ENCODE measurements around the gene UBR4. TPM values are rescaled to one million over a fixed set of nuclear protein-coding genes. Genes with fewer than 3 reads are reported as not detected.

UBR4 gene
- total RNA-seq, 1 experiment from 2014 or later = 201 TPM

DNA sequence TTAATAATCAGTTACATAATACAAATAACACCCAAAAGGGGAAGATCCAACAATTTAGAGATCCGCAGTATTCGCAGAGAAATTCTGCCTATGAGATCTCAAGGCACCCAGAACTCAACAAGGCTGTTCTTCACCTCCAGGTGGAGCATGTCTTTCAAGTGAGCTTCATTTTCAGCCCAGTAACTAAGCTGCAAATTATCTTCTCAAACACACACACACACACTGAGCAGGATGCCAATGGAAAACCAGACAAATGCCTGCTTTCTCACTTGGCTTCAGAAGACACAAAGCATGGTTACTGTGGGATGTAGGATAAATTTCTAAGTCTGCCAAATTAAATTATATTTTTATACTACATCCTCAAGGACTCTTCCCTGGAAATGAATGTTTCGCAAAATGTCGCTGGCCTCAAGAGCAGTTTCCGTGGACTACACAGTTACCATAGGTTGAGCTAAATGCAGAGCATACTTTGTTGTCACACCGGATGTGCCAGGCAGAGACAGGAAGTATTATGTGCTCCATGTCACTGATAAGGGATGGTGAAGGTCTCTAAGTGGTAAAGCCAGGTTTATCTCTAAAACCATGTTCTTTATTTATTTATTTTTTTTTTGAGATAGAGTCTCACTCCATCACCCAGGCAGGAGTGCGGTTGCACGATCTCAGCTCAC is 30.3 kb downstream of the UBR4 start:
- Histone ChIP-seq H2AFZ (ENCODE audit: low read length) (no peak overlapping the region), H3K27ac (ENCODE audit: low read length) (no peak overlapping the region), H3K4me2 (ENCODE audit: low read depth, low read length, poor library complexity, severe bottlenecking) (no peak overlapping the region), H3K79me2 (ENCODE audit: low read length) (peaks cover 17% of the 10 kb centered on the region), H4K20me1 (ENCODE audit: insufficient read depth, low read depth, low read length) (no peaks in the 10 kb centered on the region), H3K4me1 (ENCODE audit: low read length) (no peaks in the 10 kb centered on the region), H3K9me3 (ENCODE audit: low read length) (no peaks in the 10 kb centered on the region), H3K9ac (ENCODE audit: low read length) (no peak overlapping the region), H3K9me2 (replicated peaks; ENCODE audit: insufficient read depth, low read length) (no peaks in the 10 kb centered on the region), H3K4me3 (ENCODE audit: low read length) (no peak overlapping the region), H3K27me3 (ENCODE audit: low read length) (no peaks in the 10 kb centered on the region), H3K36me3 (ENCODE audit: insufficient read depth, low read length) (peaks cover 62% of the 10 kb centered on the region)
- peak; percentile 60 for DNase-seq

- H3K27me3 ChIP-seq (ENCODE audit: low read length) = no peaks in the 10 kb centered on the region
- H3K4me1 ChIP-seq (ENCODE audit: low read length) = no peaks in the 10 kb centered on the region
- H3K36me3 ChIP-seq (ENCODE audit: insufficient read depth, low read length) = peaks cover 59% of the 10 kb centered on the region
- no peak for DNase-seq
- no peaks in the 10 kb centered on the region for H3K9me2 ChIP-seq (replicated peaks; ENCODE audit: insufficient read depth, low read length)
- H3K9ac ChIP-seq (ENCODE audit: low read length) = no peak overlapping the region
- H3K79me2 ChIP-seq (ENCODE audit: low read length) = peaks cover 22% of the 10 kb centered on the region
- H4K20me1 ChIP-seq (ENCODE audit: insufficient read depth, low read depth, low read length) = no peaks in the 10 kb centered on the region
- no peaks in the 10 kb centered on the region for H3K9me3 ChIP-seq (ENCODE audit: low read length)
- no peak overlapping the region for H3K4me2 ChIP-seq (ENCODE audit: low read depth, low read length, poor library complexity, severe bottlenecking)
- H3K27ac ChIP-seq (ENCODE audit: low read length) = no peak overlapping the region
- H2AFZ ChIP-seq (ENCODE audit: low read length) = no peak overlapping the region
- H3K4me3 ChIP-seq (ENCODE audit: low read length) = no peak overlapping the region
These were observed 31.2 kb downstream of the UBR4 start for GRCh38 chr1:19178734-19179398.

DNA sequence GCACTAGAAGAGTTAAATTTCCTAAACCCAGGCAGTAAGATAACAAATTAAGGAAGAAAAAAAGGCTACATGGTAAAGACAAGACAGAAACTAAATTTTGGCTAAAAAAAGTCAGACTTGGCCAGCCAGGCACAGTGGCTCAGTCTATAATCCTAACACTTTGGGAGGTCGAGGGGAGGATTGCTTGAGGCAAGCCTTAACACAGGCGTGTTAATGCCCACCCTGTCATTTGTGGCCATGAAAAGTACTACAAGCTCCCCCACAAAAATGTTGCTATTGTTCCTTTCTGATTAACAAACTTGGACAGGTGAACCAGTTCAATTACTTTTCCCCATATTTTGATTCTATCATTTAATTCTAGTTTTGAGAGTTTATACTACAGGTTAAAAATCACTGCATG is 32.3 kb downstream of the UBR4 start:
- Histone ChIP-seq H3K9me2 (replicated peaks; ENCODE audit: insufficient read depth, low read length) (no peaks in the 10 kb centered on the region), H3K4me1 (ENCODE audit: low read length) (no peaks in the 10 kb centered on the region), H3K27ac (ENCODE audit: low read length) (no peak overlapping the region), H3K27me3 (ENCODE audit: low read length) (no peaks in the 10 kb centered on the region), H3K9ac (ENCODE audit: low read length) (no peak overlapping the region), H4K20me1 (ENCODE audit: insufficient read depth, low read depth, low read length) (no peaks in the 10 kb centered on the region), H3K79me2 (ENCODE audit: low read length) (peaks cover 22% of the 10 kb centered on the region), H3K36me3 (ENCODE audit: insufficient read depth, low read length) (peaks cover 57% of the 10 kb centered on the region), H2AFZ (ENCODE audit: low read length) (no peak overlapping the region), H3K9me3 (ENCODE audit: low read length) (no peaks in the 10 kb centered on the region), H3K4me3 (ENCODE audit: low read length) (no peak overlapping the region), H3K4me2 (ENCODE audit: low read depth, low read length, poor library complexity, severe bottlenecking) (no peak overlapping the region)
- no peak for DNase-seq

GRCh38 chr1:19169642-19170041 is 40.4 kb downstream of the UBR4 start:
- H2AFZ ChIP-seq (ENCODE audit: low read length) = no peak overlapping the region
- H3K27me3 ChIP-seq (ENCODE audit: low read length) = no peaks in the 10 kb centered on the region
- DNase-seq = no peak
- H3K36me3 ChIP-seq (ENCODE audit: insufficient read depth, low read length) = peaks cover 73% of the 10 kb centered on the region
- peak overlapping the region; percentile 35 for H3K27ac ChIP-seq (ENCODE audit: low read length)
- no peak overlapping the region for H3K9ac ChIP-seq (ENCODE audit: low read length)
- peaks cover 20% of the 10 kb centered on the region for H3K79me2 ChIP-seq (ENCODE audit: low read length)
- no peak overlapping the region for H3K4me2 ChIP-seq (ENCODE audit: low read depth, low read length, poor library complexity, severe bottlenecking)
- no peak overlapping the region for H3K4me3 ChIP-seq (ENCODE audit: low read length)
- H3K9me3 ChIP-seq (ENCODE audit: low read length) = no peaks in the 10 kb centered on the region
- peaks cover 16% of the 10 kb centered on the region for H3K4me1 ChIP-seq (ENCODE audit: low read length)
- H3K9me2 ChIP-seq (replicated peaks; ENCODE audit: insufficient read depth, low read length) = no peaks in the 10 kb centered on the region
- 0 out of 2 replicates have a peak, but pooled peaks cover 4% of the 10 kb centered on the region for H4K20me1 ChIP-seq (ENCODE audit: insufficient read depth, low read depth, low read length)

GRCh38 chr1:19167140-19167539 is 42.9 kb downstream of the UBR4 start:
- Histone ChIP-seq H3K9me3 (ENCODE audit: low read length) (no peaks in the 10 kb centered on the region), H3K27me3 (ENCODE audit: low read length) (no peaks in the 10 kb centered on the region), H3K4me3 (ENCODE audit: low read length) (no peak overlapping the region), H3K27ac (ENCODE audit: low read length) (no peak overlapping the region), H3K9ac (ENCODE audit: low read length) (no peak overlapping the region), H3K9me2 (replicated peaks; ENCODE audit: insufficient read depth, low read length) (no peaks in the 10 kb centered on the region), H3K4me1 (ENCODE audit: low read length) (peaks cover 16% of the 10 kb centered on the region), H3K79me2 (ENCODE audit: low read length) (peaks cover 17% of the 10 kb centered on the region; the same call in 1 of the 2 replicates), H3K4me2 (ENCODE audit: low read depth, low read length, poor library complexity, severe bottlenecking) (no peak overlapping the region), H4K20me1 (ENCODE audit: insufficient read depth, low read depth, low read length) (0 out of 2 replicates have a peak, but pooled peaks cover 4% of the 10 kb centered on the region), H3K36me3 (ENCODE audit: insufficient read depth, low read length) (peaks cover 82% of the 10 kb centered on the region), H2AFZ (ENCODE audit: low read length) (no peak overlapping the region)
- DNase-seq = no peak

DNA sequence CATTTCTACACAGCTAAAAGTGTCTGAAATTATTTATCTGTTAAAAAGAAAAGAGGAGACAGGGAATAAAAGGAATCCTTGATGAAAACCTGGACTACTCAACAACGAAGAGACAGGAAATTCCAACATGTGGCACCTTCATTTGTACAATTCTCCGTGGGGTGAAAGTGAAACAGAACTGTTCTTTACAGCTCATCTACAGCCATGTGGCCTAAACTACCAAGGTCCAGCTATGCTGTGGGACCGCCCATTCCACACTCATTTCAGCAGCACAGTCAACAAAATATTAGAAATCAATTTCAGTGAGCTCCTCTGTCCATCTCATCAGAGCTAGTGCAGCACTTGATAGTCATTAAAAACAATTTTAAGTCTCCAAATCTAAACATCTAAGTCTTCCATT is 44.0 kb downstream of the UBR4 start:
- Histone ChIP-seq H4K20me1 (ENCODE audit: insufficient read depth, low read depth, low read length) (0 out of 2 replicates have a peak, but pooled peaks cover 4% of the 10 kb centered on the region), H3K27ac (ENCODE audit: low read length) (no peak overlapping the region)

GRCh38 chr1:19165501-19165900 is 44.6 kb downstream of the UBR4 start:
- no peaks in the 10 kb centered on the region for H3K9me2 ChIP-seq (replicated peaks; ENCODE audit: insufficient read depth, low read length)
- H3K4me2 ChIP-seq (ENCODE audit: low read depth, low read length, poor library complexity, severe bottlenecking) = no peak overlapping the region
- peaks cover 90% of the 10 kb centered on the region for H3K36me3 ChIP-seq (ENCODE audit: insufficient read depth, low read length)
- peaks cover 17% of the 10 kb centered on the region; the same call in 1 of the 2 replicates for H3K79me2 ChIP-seq (ENCODE audit: low read length)
- H3K4me3 ChIP-seq (ENCODE audit: low read length) = no peak overlapping the region
- H3K27ac ChIP-seq (ENCODE audit: low read length) = no peak overlapping the region
- no peaks in the 10 kb centered on the region for H3K9me3 ChIP-seq (ENCODE audit: low read length)
- H3K9ac ChIP-seq (ENCODE audit: low read length) = no peak overlapping the region
- H2AFZ ChIP-seq (ENCODE audit: low read length) = no peak overlapping the region
- H4K20me1 ChIP-seq (ENCODE audit: insufficient read depth, low read depth, low read length) = 0 out of 2 replicates have a peak, but pooled peaks cover 4% of the 10 kb centered on the region
- peaks cover 11% of the 10 kb centered on the region for H3K4me1 ChIP-seq (ENCODE audit: low read length)
- no peak for DNase-seq
- H3K27me3 ChIP-seq (ENCODE audit: low read length) = no peaks in the 10 kb centered on the region

More for the DNA sequence above, 44.0 kb downstream of the UBR4 start:
- peaks cover 90% of the 10 kb centered on the region for H3K36me3 ChIP-seq (ENCODE audit: insufficient read depth, low read length)
- no peak overlapping the region for H3K4me3 ChIP-seq (ENCODE audit: low read length)
- H3K9me2 ChIP-seq (replicated peaks; ENCODE audit: insufficient read depth, low read length) = no peaks in the 10 kb centered on the region
- no peaks in the 10 kb centered on the region for H3K27me3 ChIP-seq (ENCODE audit: low read length)
- H3K9ac ChIP-seq (ENCODE audit: low read length) = no peak overlapping the region
- H3K9me3 ChIP-seq (ENCODE audit: low read length) = no peaks in the 10 kb centered on the region
- peaks cover 17% of the 10 kb centered on the region; the same call in 1 of the 2 replicates for H3K79me2 ChIP-seq (ENCODE audit: low read length)
- no peak for DNase-seq
- peaks cover 16% of the 10 kb centered on the region for H3K4me1 ChIP-seq (ENCODE audit: low read length)
- H2AFZ ChIP-seq (ENCODE audit: low read length) = no peak overlapping the region
- no peak overlapping the region for H3K4me2 ChIP-seq (ENCODE audit: low read depth, low read length, poor library complexity, severe bottlenecking)

- no peaks in the 10 kb centered on the region for H3K9me3 ChIP-seq (ENCODE audit: low read length)
- H3K27me3 ChIP-seq (ENCODE audit: low read length) = no peaks in the 10 kb centered on the region
- H3K36me3 ChIP-seq (ENCODE audit: insufficient read depth, low read length) = peaks cover 91% of the 10 kb centered on the region
- no peak overlapping the region for H3K4me3 ChIP-seq (ENCODE audit: low read length)
- H3K27ac ChIP-seq (ENCODE audit: low read length) = no peak overlapping the region
- 0 out of 2 replicates have a peak, but pooled peaks cover 4% of the 10 kb centered on the region for H4K20me1 ChIP-seq (ENCODE audit: insufficient read depth, low read depth, low read length)
- DNase-seq = no peak
- H3K4me2 ChIP-seq (ENCODE audit: low read depth, low read length, poor library complexity, severe bottlenecking) = no peak overlapping the region
- H3K79me2 ChIP-seq (ENCODE audit: low read length) = peaks cover 15% of the 10 kb centered on the region; the same call in 1 of the 2 replicates
- no peak overlapping the region for H3K9ac ChIP-seq (ENCODE audit: low read length)
- no peaks in the 10 kb centered on the region for H3K9me2 ChIP-seq (replicated peaks; ENCODE audit: insufficient read depth, low read length)
- no peak overlapping the region for H2AFZ ChIP-seq (ENCODE audit: low read length)
- peaks cover under 1% of the 10 kb centered on the region for H3K4me1 ChIP-seq (ENCODE audit: low read length)
These were observed 45.6 kb downstream of the UBR4 start for GRCh38 chr1:19164274-19165015.
